ENCODE results near the gene OTOP2. TPM values are rescaled to one million over a fixed set of nuclear protein-coding genes. Genes with fewer than 3 reads are reported as not detected.

The OTOP2 gene
- total and polyA plus RNA-seq, 9 of the 15 experiments (the other 6 are each of a cell fraction or from before 2014, with no cell fraction given) = 0.04 to 0.36 (median 0.14) TPM; not detected in 1

GRCh38 chr17:74920306-74920620, 3.8 kb upstream of the OTOP2 start:
- TF ChIP-seq ZSCAN29 (IDR thresholded peaks at IDR 0.05) (no peak), FUS (optimal IDR thresholded peaks at IDR 0.05; ENCODE audit: low read depth, low read length) (no peak), ZNF134 (CRISPR knock-in tag; conservative IDR thresholded peaks at IDR 0.05) (no peak), GTF2E2 (tag; IDR thresholded peaks at IDR 0.05) (no peak), ZBTB33 (CRISPR knock-in tag; IDR thresholded peaks at IDR 0.05) (peak; percentile 95), POLR2H (tag; IDR thresholded peaks at IDR 0.05; ENCODE audit: low read depth) (no peak), ZNF75A (CRISPR knock-in tag; IDR thresholded peaks at IDR 0.05) (no peak), ZNF407 (IDR thresholded peaks at IDR 0.05; ENCODE audit: low read depth) (no peak), ARNT (IDR thresholded peaks at IDR 0.05) (no peak), ZNF274 (IDR thresholded peaks at IDR 0.05; ENCODE audit: borderline replicate concordance, low read depth, low read length) (no peak), HIVEP1 (CRISPR knock-in tag; IDR thresholded peaks at IDR 0.05) (no peak)
- TF ChIP-seq, protein P1, sequence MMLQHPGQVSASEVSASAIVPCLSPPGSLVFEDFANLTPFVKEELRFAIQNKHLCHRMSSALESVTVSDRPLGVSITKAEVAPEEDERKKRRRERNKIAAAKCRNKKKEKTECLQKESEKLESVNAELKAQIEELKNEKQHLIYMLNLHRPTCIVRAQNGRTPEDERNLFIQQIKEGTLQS (IDR thresholded peaks at IDR 0.05) = peak; percentile 18; the same call in 1 of the 2 replicates
- TF ChIP-seq, protein P1 (CRISPR knock-in tag; conservative IDR thresholded peaks at IDR 0.05) = no peak
- H2AFZ ChIP-seq (ENCODE audit: low read depth, low read length) = no peak overlapping the region
- ChIA-PET CTCF (ENCODE audit: low intra/inter-chr PET ratio) (interaction anchor here (1.4 kb wide), 1 partner anchor 40 kb away, joined by 7 read pairs; no protein-coding TSS in a partner anchor), POLR2A (interaction anchor here (0.6 to 1.4 kb wide), 4 partner anchors 24 to 90 kb away, joined by 3 to 5 read pairs (median 4); partner anchors contain the start of gene FDXR)
- H3K36me3 ChIP-seq (ENCODE audit: control insufficient read depth, insufficient read depth, low read length) = no peaks in the 10 kb centered on the region
- no peak for FAIRE-seq
- no peaks in the 10 kb centered on the region for H3K9me1 ChIP-seq (ENCODE audit: control insufficient read depth, insufficient read depth, low read length)
- DNase-seq (ENCODE audit: extremely low read depth in 1 of 4, low spot score in 3 of 4) = no peak
- H3K27me3 ChIP-seq (ENCODE audit: control insufficient read depth in 2 of 2, insufficient read depth in 2 of 2, low read length in 2 of 2) = peaks cover 7 to 16% of the 10 kb centered on the region in 2 experiments; a peak in 4 of 5 replicates
- 91% methylated on average over 19 of the region's 27 CpGs for WGBS (ENCODE audit: insufficient coverage, low coverage, missing lambda C conversion rate)
- intact Hi-C loops (cut with micrococcal nuclease) (loop anchor here (10.0 kb wide), 1 partner anchor 85 kb away; no protein-coding TSS in a partner anchor), in situ Hi-C loops (cut with MboI) (loop anchor here (5.0 kb wide), 1 partner anchor 37 kb away; no protein-coding TSS in a partner anchor)
- no peak overlapping the region for H3K9ac ChIP-seq (ENCODE audit: insufficient read depth in 1 of 2, low read depth in 2 of 2, low read length in 2 of 2)
- H3K4me2 ChIP-seq (ENCODE audit: insufficient read depth, low read length) = no peak overlapping the region
- H3K9me3 ChIP-seq (replicated peaks; ENCODE audit: control insufficient read depth, insufficient read depth, low read depth, low read length) = no peaks in the 10 kb centered on the region
- no peak overlapping the region for H3K4me3 ChIP-seq
- ATAC-seq = no peak
- no peak overlapping the region for H3K27ac ChIP-seq (ENCODE audit: extremely low read depth, low read depth, low read length)
- H4K20me1 ChIP-seq (replicated peaks; ENCODE audit: control insufficient read depth, insufficient read depth, low read length) = no peaks in the 10 kb centered on the region
- H3K79me2 ChIP-seq (ENCODE audit: control insufficient read depth, insufficient read depth, low read length) = no peaks in the 10 kb centered on the region
- H3K4me1 ChIP-seq (replicated peaks in 1 of 2; ENCODE audit: control insufficient read depth in 2 of 2, insufficient read depth in 2 of 2, low read length in 2 of 2) = peaks cover 18 to 67% of the 10 kb centered on the region in 2 experiments
- no TSS peak for BruUV-seq (replicated peaks)
